IMR-90 (cell line): ENCODE results near the gene DMD. TPM values are rescaled to one million over a fixed set of nuclear protein-coding genes. Genes with fewer than 3 reads are reported as not detected.

Source experiments
- ATAC-seq: fragments of 200-7000 bp; cut with Tn5 transposase; 2 replicates; pipeline ENCODE4 v1.9.1; 2020; ENCODE audit warnings: low read depth, mild to moderate bottlenecking, moderate library complexity
- BruUV-seq: library from RNA; stranded (reverse); fragments of 400-500 nt; replicated peaks from 2 replicates; lab custom pipeline; 2021; lab: Mats Ljungman, UMichigan
- CTCF ChIA-PET: fragments of 300-600 bp; formaldehyde crosslinking; extraction: SDS; loops from one replicate; lab custom pipeline; 2021; ENCODE audit warnings: antibody characterized with exemption; lab: Yijun Ruan, JAX
- POLR2A ChIA-PET: fragments of 300-600 bp; sonication (Branson Sonifier 250); formaldehyde crosslinking; loops from one replicate; lab custom pipeline; 2022; ENCODE audit warnings: antibody characterized with exemption; ENCODE audit not compliant: unreplicated experiment; lab: Charles Lee
- DNase-seq: peaks from one replicate; pipeline ENCODE4 v3.0.0; 2013
- H2AFZ ChIP-seq: replicated peaks from 2 replicates; pipeline ENCODE3; 2013; ENCODE audit warnings: low read length, mild to moderate bottlenecking; ENCODE audit not compliant: poor library complexity
- H2AK5ac ChIP-seq: 2 replicates; pipeline ENCODE4 v1.6.1; 2013; ENCODE audit warnings: low read depth, low read length, inconsistent platforms
- H2AK9ac ChIP-seq: replicated peaks from 2 replicates; pipeline ENCODE3; 2013; ENCODE audit warnings: mild to moderate bottlenecking, low read depth, low read length, moderate library complexity; ENCODE audit not compliant: poor library complexity
- H2BK120ac ChIP-seq: 2 replicates; pipeline ENCODE4 v1.6.1; 2013; ENCODE audit warnings: low read depth, low read length, inconsistent platforms
- H2BK15ac ChIP-seq: 3 replicates; pipeline ENCODE4 v1.6.1; 2013; ENCODE audit warnings: low read depth, low read length, inconsistent platforms
- H2BK20ac ChIP-seq: 2 replicates; pipeline ENCODE4 v1.6.1; 2013; ENCODE audit warnings: low read depth, mild to moderate bottlenecking, inconsistent platforms, low read length, moderate library complexity
- H2BK5ac ChIP-seq: 2 replicates; pipeline ENCODE4 v1.6.1; 2013; ENCODE audit warnings: mild to moderate bottlenecking, low read depth, low read length, inconsistent platforms; ENCODE audit not compliant: poor library complexity, severe bottlenecking
- H3K14ac ChIP-seq: replicated peaks from 2 replicates; pipeline ENCODE4 v1.6.1; 2013; ENCODE audit warnings: low read depth, low read length, inconsistent platforms
- H3K18ac ChIP-seq: 2 replicates; pipeline ENCODE4 v1.6.1; 2013; ENCODE audit warnings: low read depth, low read length, control low read depth
- H3K23ac ChIP-seq: 2 replicates; pipeline ENCODE4 v1.6.1; 2013; ENCODE audit warnings: low read depth, low read length, inconsistent platforms
- H3K27ac ChIP-seq: 2 replicates; pipeline ENCODE4 v1.5.1; 2013; ENCODE audit warnings: mild to moderate bottlenecking, control low read depth, low read length; ENCODE audit not compliant: insufficient read depth
- H3K27me3 ChIP-seq: 2 replicates; pipeline ENCODE4 v1.6.1; 2013; ENCODE audit warnings: low read length; ENCODE audit not compliant: control insufficient read depth, insufficient read depth
- H3K36me3 ChIP-seq: 2 replicates; pipeline ENCODE4 v1.6.1; 2013; ENCODE audit warnings: low read length, mixed read lengths; ENCODE audit not compliant: control insufficient read depth, insufficient read depth
- H3K4ac ChIP-seq: 2 replicates; pipeline ENCODE4 v1.6.1; 2013; ENCODE audit warnings: low read depth, low read length, inconsistent platforms
- H3K4me1 ChIP-seq: 2 replicates; pipeline ENCODE4 v1.6.1; 2013; ENCODE audit warnings: low read length, mixed read lengths; ENCODE audit not compliant: control insufficient read depth, insufficient read depth
- H3K4me2 ChIP-seq: 2 replicates; pipeline ENCODE4 v1.6.1; 2013; ENCODE audit warnings: low read depth, mild to moderate bottlenecking, control low read depth, low read length, moderate library complexity
- H3K4me3 ChIP-seq: 2 replicates; pipeline ENCODE4 v1.5.1; 2013; ENCODE audit warnings: low read depth, mild to moderate bottlenecking, control low read depth, low read length, moderate library complexity; ENCODE audit not compliant: insufficient read depth
- H3K56ac ChIP-seq: 2 replicates; pipeline ENCODE4 v1.6.1; 2013; ENCODE audit warnings: low read length, inconsistent platforms; ENCODE audit not compliant: insufficient read depth; ENCODE audit errors: extremely low read depth
- H3K79me1 ChIP-seq, 2 experiments: 2 replicates each; pipeline ENCODE4 v1.6.1; 2013; ENCODE audit warnings: low read length in 2 of 2, inconsistent platforms in 1 of 2, low read depth in 1 of 2
- H3K9ac ChIP-seq: 2 replicates; pipeline ENCODE4 v1.6.1; 2013; ENCODE audit warnings: low read depth, low read length, control low read depth
- H3K9me1 ChIP-seq: 2 replicates; pipeline ENCODE4 v1.6.1; 2013; ENCODE audit warnings: low read length, inconsistent platforms; ENCODE audit not compliant: insufficient read depth
- H3K9me3 ChIP-seq: 2 replicates; pipeline ENCODE4 v1.6.1; 2013; ENCODE audit warnings: low read length; ENCODE audit not compliant: control insufficient read depth, insufficient read depth
- H4K20me1 ChIP-seq: 2 replicates; pipeline ENCODE4 v1.6.1; 2013; ENCODE audit warnings: low read length, inconsistent platforms; ENCODE audit not compliant: insufficient read depth
- H4K5ac ChIP-seq: 2 replicates; pipeline ENCODE4 v1.6.1; 2013; ENCODE audit warnings: mild to moderate bottlenecking, low read depth, low read length, control low read depth
- H4K8ac ChIP-seq, 2 experiments: 2 replicates each; pipeline ENCODE4 v1.6.1; 2013; ENCODE audit warnings: low read depth in 2 of 2, low read length in 2 of 2, control low read depth in 1 of 2, inconsistent platforms in 1 of 2
- H4K91ac ChIP-seq: 2 replicates; pipeline ENCODE4 v1.6.1; 2013; ENCODE audit warnings: low read depth, low read length, inconsistent platforms; ENCODE audit not compliant: insufficient read depth
- BHLHE40 ChIP-seq: fragments of 150-350 bp; IDR thresholded peaks from 2 replicates; pipeline ENCODE4 v1.6.1; 2016; ENCODE audit warnings: mild to moderate bottlenecking, low read depth, low read length
- CEBPB ChIP-seq: IDR thresholded peaks from 2 replicates; pipeline ENCODE4 v1.6.1; 2012; ENCODE audit warnings: low read depth, low read length, improper control_type of control experiment
- CHD1 ChIP-seq: IDR thresholded peaks from 2 replicates; pipeline ENCODE4 v1.6.1; 2012; ENCODE audit warnings: low read depth, low read length, improper control_type of control experiment
- CTCF ChIP-seq: conservative IDR thresholded peaks from 2 replicates; pipeline ENCODE4 v1.5.1; 2012; ENCODE audit warnings: mild to moderate bottlenecking, low read depth, low read length, improper control_type of control experiment
- ELK1 ChIP-seq: fragments of 150-350 bp; IDR thresholded peaks from 2 replicates; pipeline ENCODE4 v1.6.1; 2016; ENCODE audit warnings: low read depth, mild to moderate bottlenecking, low read length, moderate library complexity, borderline replicate concordance
- MAFK ChIP-seq: IDR thresholded peaks from 2 replicates; pipeline ENCODE4 v1.6.1; 2012; ENCODE audit warnings: low read depth, low read length, improper control_type of control experiment
- MXI1 ChIP-seq: IDR thresholded peaks from 2 replicates; pipeline ENCODE4 v1.6.1; 2012; ENCODE audit warnings: low read depth, mild to moderate bottlenecking, low read length, moderate library complexity, borderline replicate concordance
- NFE2L2 ChIP-seq: fragments of 150-350 bp; IDR thresholded peaks from 2 replicates; pipeline ENCODE4 v1.6.1; 2016; ENCODE audit warnings: low read depth, mild to moderate bottlenecking, low read length
- POLR2A ChIP-seq: IDR thresholded peaks from 2 replicates; pipeline ENCODE4 v1.6.1; 2012; ENCODE audit warnings: mild to moderate bottlenecking, low read depth, low read length
- RAD21 ChIP-seq: IDR thresholded peaks from 2 replicates; pipeline ENCODE4 v1.6.1; 2012; ENCODE audit warnings: low read length, improper control_type of control experiment
- RFX5 ChIP-seq: IDR thresholded peaks from 2 replicates; pipeline ENCODE4 v1.8.0; 2012; ENCODE audit warnings: low read depth, mild to moderate bottlenecking, low read length, moderate library complexity
- USF2 ChIP-seq: fragments of 150-350 bp; IDR thresholded peaks from 2 replicates; pipeline ENCODE4 v1.6.1; 2017; ENCODE audit warnings: mild to moderate bottlenecking, antibody characterized with exemption, low read length, low read depth
- WGBS, 2 experiments: methylation state at CpG; one replicate each; pipeline versions ENCODE4 v1.1.5 to v1.1.7; 2013; ENCODE audit warnings: missing lambda C conversion rate in 2 of 2; ENCODE audit not compliant: insufficient read length in 1 of 2; ENCODE audit errors: extremely low coverage in 2 of 2; 5-methylcytosine and 5-hydroxymethylcytosine counted together
- dilution Hi-C: fragments of 300-500 bp; cut with HindIII; formaldehyde crosslinking; loops from one replicate; pipeline ENCODE4 v1.14.3; 2018; ENCODE audit warnings: low sequenced_read_pairs; ENCODE audit not compliant: unreplicated experiment
- in situ Hi-C: fragments of 300-500 bp; cut with MboI; formaldehyde crosslinking; loops from 3 replicates; pipeline ENCODE4 v1.14.3; 2019; ENCODE audit warnings: low sequenced_read_pairs, inconsistent platforms, mixed read lengths
- intact Hi-C: fragments of 100-400 bp; cut with micrococcal nuclease; formaldehyde crosslinking; loops from 2 replicates; pipeline ENCODE4 v1.10.0; 2022
- polyA plus RNA-seq, 3 experiments: library from polyadenylated mRNA; depleted of rRNA; stranded (reverse); fragments of >200 nt; gene quantifications; 2 replicates each; pipeline ENCODE4 v1.2.3, GENCODE V29; 2012; ENCODE audit warnings: low replicate concordance in 1 of 3
- total RNA-seq: library from RNA; depleted of rRNA; stranded (reverse); fragments of >200 nt; gene quantifications from 2 replicates; pipeline ENCODE4 v1.2.3, GENCODE V29; 2012

DMD gene
- total and polyA plus RNA-seq, 2 of the 4 experiments (the other 2 are of a cell fraction): 6.6 to 11.8 TPM

DNA sequence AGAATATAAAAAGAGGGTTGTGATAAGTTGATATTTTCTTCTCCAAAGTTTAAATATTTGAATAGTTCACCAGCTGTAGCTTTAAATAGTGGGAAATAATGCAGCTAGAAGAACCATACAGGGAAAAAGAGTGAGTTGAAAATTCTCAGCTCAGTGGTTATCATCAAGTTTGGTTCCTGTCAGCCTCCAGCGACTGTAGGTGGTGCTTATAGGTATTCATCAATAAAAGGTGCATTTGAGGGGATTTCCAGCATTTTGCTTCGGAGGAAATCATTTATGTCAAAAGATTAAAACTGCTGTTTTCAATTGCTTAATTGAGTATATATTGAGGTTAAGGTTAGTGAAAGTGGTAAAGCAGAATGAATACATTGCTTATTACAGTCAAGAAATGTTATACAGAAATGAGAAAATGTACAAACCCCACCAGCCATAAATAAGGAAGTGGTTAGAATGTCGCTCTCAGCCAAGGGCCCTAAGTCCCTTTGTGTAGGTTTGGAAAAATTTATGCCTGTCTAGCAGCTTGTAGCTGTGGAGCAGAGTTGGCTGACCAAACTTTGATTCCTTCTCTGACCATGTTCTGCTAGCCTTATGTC lies 1606.6 kb downstream of the DMD start:
- Histone ChIP-seq H2AK9ac (no peak overlapping the region), H2BK15ac (no peak overlapping the region), H4K5ac (no peak overlapping the region), H2BK120ac (no peak overlapping the region), H3K79me1 (no peaks in the 10 kb centered on the region), H2BK20ac (no peak overlapping the region), H3K14ac (no peak overlapping the region), H2AFZ (no peak overlapping the region), H4K20me1 (no peaks in the 10 kb centered on the region), H3K9me3 (no peaks in the 10 kb centered on the region), H3K4me1 (peaks cover 3% of the 10 kb centered on the region; the same call in 1 of the 2 replicates), H3K4me2 (no peak overlapping the region), H3K27ac (no peak overlapping the region), H3K23ac (no peak overlapping the region), H3K56ac (no peak overlapping the region), H3K27me3 (no peaks in the 10 kb centered on the region), H4K8ac (no peak overlapping the region), H2BK5ac (no peak overlapping the region), H4K91ac (no peak overlapping the region), H3K9ac (no peak overlapping the region), H3K9me1 (no peaks in the 10 kb centered on the region), H3K36me3 (no peaks in the 10 kb centered on the region), H3K4me3 (no peak overlapping the region), H3K18ac (no peak overlapping the region), H3K4ac (no peak overlapping the region), H2AK5ac (no peak overlapping the region)
- DNase-seq (no peak), ATAC-seq (no peak)
- ChIA-PET POLR2A (no interaction called here), CTCF (interaction anchor here (1.7 kb wide), 1 partner anchor 11 kb away, joined by 5 read pairs; no protein-coding TSS in a partner anchor)
- no TSS peak for BruUV-seq
- dilution Hi-C loops: no loop called here
- in situ Hi-C loops: no loop called here
- TF ChIP-seq MAFK: no peak
- no peak for TF ChIP-seq CTCF
- TF ChIP-seq BHLHE40: no peak
- TF ChIP-seq RFX5: no peak
- TF ChIP-seq USF2: no peak
- no peak for TF ChIP-seq CEBPB
- TF ChIP-seq ELK1: no peak
- TF ChIP-seq RAD21: no peak
- TF ChIP-seq NFE2L2: no peak
- TF ChIP-seq POLR2A: no peak
- TF ChIP-seq MXI1: no peak
- no peak for TF ChIP-seq CHD1
- WGBS, 2 experiments: no CpG with 5 or more reads among the region's 3 CpGs
- intact Hi-C loops: no loop called here
